ENCODE data around the gene TARBP1.

Gene TARBP1

DNA sequence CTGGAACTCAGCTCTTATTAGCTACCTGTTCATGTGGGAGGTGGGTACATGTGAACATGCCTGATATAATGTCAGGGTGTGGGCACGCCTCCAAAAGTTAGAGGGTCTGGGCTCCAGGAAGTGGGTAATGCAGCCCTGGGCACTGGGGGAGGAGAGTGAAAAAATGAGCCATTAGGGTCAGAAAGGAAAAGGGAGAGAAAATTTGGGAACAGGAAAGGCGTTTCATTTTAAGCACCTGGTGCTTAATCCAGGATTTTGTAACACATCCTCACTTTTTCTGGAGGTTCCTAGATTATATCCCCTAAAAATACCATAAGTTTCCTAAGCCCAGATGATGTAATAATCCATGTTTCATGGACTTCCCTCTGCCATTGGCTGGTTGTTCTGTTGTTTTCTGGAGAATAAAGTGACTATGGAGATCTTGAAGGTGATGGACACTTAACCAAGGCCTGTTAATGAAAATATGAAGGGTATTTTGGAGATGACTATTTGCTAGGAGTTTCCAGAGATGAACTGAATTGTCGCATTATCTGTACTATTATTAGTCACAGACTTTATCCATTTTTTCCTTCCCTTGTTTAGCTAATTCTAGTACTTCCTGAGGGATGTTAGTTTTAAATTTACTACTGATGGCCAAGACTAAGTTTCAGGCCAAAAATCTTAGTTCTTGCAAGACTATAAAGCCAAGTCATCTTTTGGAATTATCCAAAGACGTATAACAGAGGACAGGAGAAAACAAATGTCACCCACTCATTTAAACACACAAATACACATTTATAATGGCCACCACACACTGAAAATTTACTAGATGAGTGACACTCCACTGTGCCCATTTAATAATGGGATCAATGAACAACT is 24.4 kb upstream of the TARBP1 start:
- Histone ChIP-seq H3K27ac (replicated peaks) (no peak overlapping the region; the same call in 1 of the 2 replicates), H3K27me3 (ENCODE audit: insufficient read depth, poor library complexity, severe bottlenecking) (no peaks in the 10 kb centered on the region), H3K4me3 (replicated peaks; ENCODE audit: insufficient read depth, low read length) (no peak overlapping the region)
- TF ChIP-seq, protein P1, sequence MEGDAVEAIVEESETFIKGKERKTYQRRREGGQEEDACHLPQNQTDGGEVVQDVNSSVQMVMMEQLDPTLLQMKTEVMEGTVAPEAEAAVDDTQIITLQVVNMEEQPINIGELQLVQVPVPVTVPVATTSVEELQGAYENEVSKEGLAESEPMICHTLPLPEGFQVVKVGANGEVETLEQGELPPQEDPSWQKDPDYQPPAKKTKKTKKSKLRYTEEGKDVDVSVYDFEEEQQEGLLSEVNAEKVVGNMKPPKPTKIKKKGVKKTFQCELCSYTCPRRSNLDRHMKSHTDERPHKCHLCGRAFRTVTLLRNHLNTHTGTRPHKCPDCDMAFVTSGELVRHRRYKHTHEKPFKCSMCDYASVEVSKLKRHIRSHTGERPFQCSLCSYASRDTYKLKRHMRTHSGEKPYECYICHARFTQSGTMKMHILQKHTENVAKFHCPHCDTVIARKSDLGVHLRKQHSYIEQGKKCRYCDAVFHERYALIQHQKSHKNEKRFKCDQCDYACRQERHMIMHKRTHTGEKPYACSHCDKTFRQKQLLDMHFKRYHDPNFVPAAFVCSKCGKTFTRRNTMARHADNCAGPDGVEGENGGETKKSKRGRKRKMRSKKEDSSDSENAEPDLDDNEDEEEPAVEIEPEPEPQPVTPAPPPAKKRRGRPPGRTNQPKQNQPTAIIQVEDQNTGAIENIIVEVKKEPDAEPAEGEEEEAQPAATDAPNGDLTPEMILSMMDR (IDR thresholded peaks at IDR 0.05; ENCODE audit: insufficient read depth, low read length): no peak
- TF ChIP-seq, protein P2, sequence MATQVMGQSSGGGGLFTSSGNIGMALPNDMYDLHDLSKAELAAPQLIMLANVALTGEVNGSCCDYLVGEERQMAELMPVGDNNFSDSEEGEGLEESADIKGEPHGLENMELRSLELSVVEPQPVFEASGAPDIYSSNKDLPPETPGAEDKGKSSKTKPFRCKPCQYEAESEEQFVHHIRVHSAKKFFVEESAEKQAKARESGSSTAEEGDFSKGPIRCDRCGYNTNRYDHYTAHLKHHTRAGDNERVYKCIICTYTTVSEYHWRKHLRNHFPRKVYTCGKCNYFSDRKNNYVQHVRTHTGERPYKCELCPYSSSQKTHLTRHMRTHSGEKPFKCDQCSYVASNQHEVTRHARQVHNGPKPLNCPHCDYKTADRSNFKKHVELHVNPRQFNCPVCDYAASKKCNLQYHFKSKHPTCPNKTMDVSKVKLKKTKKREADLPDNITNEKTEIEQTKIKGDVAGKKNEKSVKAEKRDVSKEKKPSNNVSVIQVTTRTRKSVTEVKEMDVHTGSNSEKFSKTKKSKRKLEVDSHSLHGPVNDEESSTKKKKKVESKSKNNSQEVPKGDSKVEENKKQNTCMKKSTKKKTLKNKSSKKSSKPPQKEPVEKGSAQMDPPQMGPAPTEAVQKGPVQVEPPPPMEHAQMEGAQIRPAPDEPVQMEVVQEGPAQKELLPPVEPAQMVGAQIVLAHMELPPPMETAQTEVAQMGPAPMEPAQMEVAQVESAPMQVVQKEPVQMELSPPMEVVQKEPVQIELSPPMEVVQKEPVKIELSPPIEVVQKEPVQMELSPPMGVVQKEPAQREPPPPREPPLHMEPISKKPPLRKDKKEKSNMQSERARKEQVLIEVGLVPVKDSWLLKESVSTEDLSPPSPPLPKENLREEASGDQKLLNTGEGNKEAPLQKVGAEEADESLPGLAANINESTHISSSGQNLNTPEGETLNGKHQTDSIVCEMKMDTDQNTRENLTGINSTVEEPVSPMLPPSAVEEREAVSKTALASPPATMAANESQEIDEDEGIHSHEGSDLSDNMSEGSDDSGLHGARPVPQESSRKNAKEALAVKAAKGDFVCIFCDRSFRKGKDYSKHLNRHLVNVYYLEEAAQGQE (IDR thresholded peaks at IDR 0.05; ENCODE audit: insufficient replicate concordance, low read depth): no peak
- no peak for TF ChIP-seq SPI1 (IDR thresholded peaks at IDR 0.05; ENCODE audit: borderline replicate concordance, low read depth)
- no peak for TF ChIP-seq GABPA (IDR thresholded peaks at IDR 0.05; ENCODE audit: low read depth)
- no peak for TF ChIP-seq POLR2AphosphoS5 (IDR thresholded peaks at IDR 0.05; ENCODE audit: low read depth)
- DNase-seq (ENCODE audit: low read depth in 1 of 2, low spot score in 1 of 2): no peak

- no peaks in the 10 kb centered on the region for H3K27me3 ChIP-seq (ENCODE audit: insufficient read depth, poor library complexity, severe bottlenecking)
- TF ChIP-seq POLR2AphosphoS5 (IDR thresholded peaks at IDR 0.05; ENCODE audit: low read depth) (no peak), GABPA (IDR thresholded peaks at IDR 0.05; ENCODE audit: low read depth) (no peak), SPI1 (IDR thresholded peaks at IDR 0.05; ENCODE audit: borderline replicate concordance, low read depth) (no peak)
- TF ChIP-seq, protein P2 (IDR thresholded peaks at IDR 0.05; ENCODE audit: insufficient replicate concordance, low read depth): no peak
- TF ChIP-seq, protein P1 (IDR thresholded peaks at IDR 0.05; ENCODE audit: insufficient read depth, low read length): no peak
- H3K4me3 ChIP-seq (replicated peaks; ENCODE audit: insufficient read depth, low read length): no peak overlapping the region
- no peak for DNase-seq (ENCODE audit: low read depth in 1 of 2, low spot score in 1 of 2)
- no peak overlapping the region for H3K27ac ChIP-seq (replicated peaks)
These were observed 23.8 kb upstream of the TARBP1 start for GRCh38 chr1:234502785-234503184.

DNA sequence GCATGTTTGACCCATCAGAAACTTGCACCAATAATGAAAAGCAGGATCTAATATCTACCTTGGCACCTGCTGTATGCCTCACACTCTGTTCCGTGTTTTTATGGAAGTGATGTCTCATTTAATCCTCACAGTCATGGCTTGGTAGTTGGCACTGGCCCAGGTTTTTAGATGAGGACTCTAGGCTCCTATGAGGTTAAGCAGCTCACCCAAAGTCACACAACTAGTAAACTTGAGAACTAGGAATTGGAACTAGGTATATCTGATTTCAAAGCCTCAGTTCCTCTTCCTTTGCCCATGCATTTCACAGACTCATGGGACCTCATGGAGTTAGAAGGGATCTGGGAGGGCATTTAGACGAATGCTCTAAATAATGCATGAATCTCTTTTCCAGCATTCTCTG is 21.3 kb upstream of the TARBP1 start:
- peak in 1 of 2 experiments; percentile 60 for DNase-seq (ENCODE audit: low read depth in 1 of 2, low spot score in 1 of 2)
- H3K27ac ChIP-seq (replicated peaks): peak overlapping the region; percentile 79
- TF ChIP-seq, protein P1 (IDR thresholded peaks at IDR 0.05; ENCODE audit: insufficient read depth, low read length): no peak
- peak; percentile 53; the same call in 1 of the 2 replicates for TF ChIP-seq SPI1 (IDR thresholded peaks at IDR 0.05; ENCODE audit: borderline replicate concordance, low read depth)
- no peaks in the 10 kb centered on the region for H3K27me3 ChIP-seq (ENCODE audit: insufficient read depth, poor library complexity, severe bottlenecking)
- H3K4me3 ChIP-seq (replicated peaks; ENCODE audit: insufficient read depth, low read length): no peak overlapping the region

All from HL-60 (cell line).